Measurements from ENCODE around the gene CNTNAP2. TPM values are rescaled to one million over a fixed set of nuclear protein-coding genes. Genes with fewer than 3 reads are reported as not detected.

CNTNAP2 gene
- total and polyA plus RNA-seq, 2 of the 4 experiments (the other 2 are of a cell fraction): not detected

GRCh38 chr7:148318838-148319237, 2202.2 kb downstream of the CNTNAP2 start:
- in situ Hi-C loops (cut with MboI; ENCODE audit: low sequenced_read_pairs) (no loop called here), dilution Hi-C loops (cut with HindIII; ENCODE audit: low sequenced_read_pairs, unreplicated experiment) (no loop called here)

More at GRCh38 chr7:148318838-148319237, 2202.2 kb downstream of the CNTNAP2 start:
- Histone ChIP-seq H4K5ac (ENCODE audit: low read depth, low read length) (no peak overlapping the region), H2AK5ac (ENCODE audit: low read depth, low read length) (no peak overlapping the region), H2BK5ac (ENCODE audit: low read depth, low read length, poor library complexity, severe bottlenecking) (no peak overlapping the region), H2BK120ac (ENCODE audit: low read depth, low read length) (no peak overlapping the region), H3K56ac (ENCODE audit: extremely low read depth, insufficient read depth, low read length) (no peak overlapping the region), H3K9ac (ENCODE audit: low read depth, low read length) (no peak overlapping the region), H2BK15ac (ENCODE audit: low read depth, low read length) (no peak overlapping the region), H2BK20ac (ENCODE audit: low read depth, low read length) (no peak overlapping the region), H3K4me3 (ENCODE audit: insufficient read depth, low read depth, low read length) (no peak overlapping the region), H3K27me3 (ENCODE audit: control insufficient read depth, insufficient read depth, low read length) (no peaks in the 10 kb centered on the region), H3K14ac (replicated peaks; ENCODE audit: low read depth, low read length) (no peak overlapping the region), H3K9me3 (ENCODE audit: control insufficient read depth, insufficient read depth, low read length) (peaks cover 8% of the 10 kb centered on the region; the same call in 1 of the 2 replicates), H3K4ac (ENCODE audit: low read depth, low read length) (no peak overlapping the region), H3K79me1 (ENCODE audit: low read depth in 1 of 2, low read length in 2 of 2) (no peaks in the 10 kb centered on the region), H4K20me1 (ENCODE audit: insufficient read depth, low read length) (no peaks in the 10 kb centered on the region), H3K18ac (ENCODE audit: low read depth, low read length) (no peak overlapping the region), H3K4me1 (ENCODE audit: control insufficient read depth, insufficient read depth, low read length) (no peaks in the 10 kb centered on the region), H4K8ac (ENCODE audit: low read depth in 2 of 2, low read length in 2 of 2) (no peak overlapping the region), H3K9me1 (ENCODE audit: insufficient read depth, low read length) (no peaks in the 10 kb centered on the region), H3K23ac (ENCODE audit: low read depth, low read length) (no peak overlapping the region), H3K4me2 (ENCODE audit: low read depth, low read length) (no peak overlapping the region), H3K36me3 (ENCODE audit: control insufficient read depth, insufficient read depth, low read length) (no peaks in the 10 kb centered on the region), H4K91ac (ENCODE audit: insufficient read depth, low read depth, low read length) (no peak overlapping the region), H2AK9ac (replicated peaks; ENCODE audit: low read depth, low read length, poor library complexity) (no peak overlapping the region), H3K27ac (ENCODE audit: insufficient read depth, low read length) (no peak overlapping the region), H2AFZ (replicated peaks; ENCODE audit: low read length, poor library complexity) (no peak overlapping the region)
- POLR2A ChIA-PET (ENCODE audit: unreplicated experiment): no interaction called here
- intact Hi-C loops (cut with micrococcal nuclease): no loop called here
- no peak for DNase-seq
- no CpG with 5 or more reads among the region's 2 CpGs for WGBS, 2 experiments (ENCODE audit: extremely low coverage in 2 of 2, insufficient read length in 1 of 2)
- TF ChIP-seq, protein P1, sequence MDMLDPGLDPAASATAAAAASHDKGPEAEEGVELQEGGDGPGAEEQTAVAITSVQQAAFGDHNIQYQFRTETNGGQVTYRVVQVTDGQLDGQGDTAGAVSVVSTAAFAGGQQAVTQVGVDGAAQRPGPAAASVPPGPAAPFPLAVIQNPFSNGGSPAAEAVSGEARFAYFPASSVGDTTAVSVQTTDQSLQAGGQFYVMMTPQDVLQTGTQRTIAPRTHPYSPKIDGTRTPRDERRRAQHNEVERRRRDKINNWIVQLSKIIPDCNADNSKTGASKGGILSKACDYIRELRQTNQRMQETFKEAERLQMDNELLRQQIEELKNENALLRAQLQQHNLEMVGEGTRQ (IDR thresholded peaks at IDR 0.05; ENCODE audit: low read depth, low read length): no peak
- TF ChIP-seq BHLHE40 (IDR thresholded peaks at IDR 0.05; ENCODE audit: low read depth, low read length) (no peak), SMC3 (IDR thresholded peaks at IDR 0.05; ENCODE audit: low read depth, low read length) (no peak), ELK1 (IDR thresholded peaks at IDR 0.05; ENCODE audit: borderline replicate concordance, low read depth, low read length) (no peak), RFX5 (IDR thresholded peaks at IDR 0.05; ENCODE audit: low read depth, low read length) (no peak), CHD1 (IDR thresholded peaks at IDR 0.05; ENCODE audit: low read depth, low read length) (no peak), MAFK (IDR thresholded peaks at IDR 0.05; ENCODE audit: low read depth, low read length) (no peak), CEBPB (IDR thresholded peaks at IDR 0.05; ENCODE audit: low read depth, low read length) (no peak), RCOR1 (IDR thresholded peaks at IDR 0.05; ENCODE audit: insufficient replicate concordance, low read length) (no peak), FOS (IDR thresholded peaks at IDR 0.05; ENCODE audit: low read depth, low read length) (no peak)
- TF ChIP-seq, protein P2, sequence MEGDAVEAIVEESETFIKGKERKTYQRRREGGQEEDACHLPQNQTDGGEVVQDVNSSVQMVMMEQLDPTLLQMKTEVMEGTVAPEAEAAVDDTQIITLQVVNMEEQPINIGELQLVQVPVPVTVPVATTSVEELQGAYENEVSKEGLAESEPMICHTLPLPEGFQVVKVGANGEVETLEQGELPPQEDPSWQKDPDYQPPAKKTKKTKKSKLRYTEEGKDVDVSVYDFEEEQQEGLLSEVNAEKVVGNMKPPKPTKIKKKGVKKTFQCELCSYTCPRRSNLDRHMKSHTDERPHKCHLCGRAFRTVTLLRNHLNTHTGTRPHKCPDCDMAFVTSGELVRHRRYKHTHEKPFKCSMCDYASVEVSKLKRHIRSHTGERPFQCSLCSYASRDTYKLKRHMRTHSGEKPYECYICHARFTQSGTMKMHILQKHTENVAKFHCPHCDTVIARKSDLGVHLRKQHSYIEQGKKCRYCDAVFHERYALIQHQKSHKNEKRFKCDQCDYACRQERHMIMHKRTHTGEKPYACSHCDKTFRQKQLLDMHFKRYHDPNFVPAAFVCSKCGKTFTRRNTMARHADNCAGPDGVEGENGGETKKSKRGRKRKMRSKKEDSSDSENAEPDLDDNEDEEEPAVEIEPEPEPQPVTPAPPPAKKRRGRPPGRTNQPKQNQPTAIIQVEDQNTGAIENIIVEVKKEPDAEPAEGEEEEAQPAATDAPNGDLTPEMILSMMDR (conservative IDR thresholded peaks at IDR 0.05; ENCODE audit: low read depth, low read length): no peak
- no peak for ATAC-seq (ENCODE audit: low read depth)
- CTCF ChIA-PET: no interaction called here
- no TSS peak for BruUV-seq (replicated peaks)
